Measurements from ENCODE around the gene LBH. TPM values are rescaled to one million over a fixed set of nuclear protein-coding genes. Genes with fewer than 3 reads are reported as not detected.

Gene LBH
- total RNA-seq, 1 experiment from 2014 or later, result 5.8 TPM

DNA sequence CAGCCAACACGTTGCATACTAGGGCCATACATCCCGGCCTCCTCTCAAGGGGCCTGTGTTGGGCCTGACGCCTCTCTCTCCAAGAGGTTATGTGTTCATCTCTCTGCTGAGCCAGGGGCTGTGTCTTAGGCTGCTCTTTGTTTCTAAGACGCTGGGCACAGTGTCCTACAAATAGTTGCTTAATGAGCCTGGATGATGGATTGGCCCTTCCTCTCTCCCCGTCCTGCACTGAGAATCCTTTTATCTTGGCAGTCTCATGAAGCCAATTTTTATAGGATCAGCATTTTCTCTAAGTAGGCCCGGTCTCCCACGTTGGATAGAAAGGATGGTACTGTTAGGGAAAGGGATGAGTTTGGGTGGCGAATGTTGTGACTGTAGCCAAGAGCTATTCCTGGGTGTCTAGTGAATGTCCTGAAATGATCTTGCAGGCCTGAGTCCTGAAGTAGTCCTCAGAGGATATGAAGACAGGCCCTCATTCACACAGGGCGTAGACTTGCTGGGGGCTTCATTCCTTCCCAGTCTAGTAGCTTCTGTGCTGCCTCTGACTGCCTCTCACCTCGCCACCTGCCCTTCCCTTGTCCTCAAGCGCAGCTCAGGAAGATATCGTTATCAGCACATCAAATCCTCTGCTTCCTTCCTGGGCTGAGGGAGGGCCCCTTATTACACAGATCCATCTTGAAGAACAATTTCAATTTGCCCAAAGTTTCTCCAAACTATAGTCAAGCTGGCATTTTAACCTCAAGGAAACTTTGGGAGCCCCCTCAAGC lies 8.8 kb downstream of the LBH start:
- H3K4me3 ChIP-seq (ENCODE audit: low read length), result no peak overlapping the region
- H3K4me2 ChIP-seq (ENCODE audit: low read length), result no peak overlapping the region
- ChIA-PET POLR2A (ENCODE audit: unreplicated experiment) (no interaction called here), CTCF (no interaction called here)
- H3K79me2 ChIP-seq (ENCODE audit: low read length), result no peaks in the 10 kb centered on the region
- TF ChIP-seq EZH2phosphoT487 (IDR thresholded peaks at IDR 0.05; ENCODE audit: borderline replicate concordance, low read length) (no peak), EZH2 (IDR thresholded peaks at IDR 0.05; ENCODE audit: low read length, unreplicated experiment) (no peak)
- TF ChIP-seq, protein P1, sequence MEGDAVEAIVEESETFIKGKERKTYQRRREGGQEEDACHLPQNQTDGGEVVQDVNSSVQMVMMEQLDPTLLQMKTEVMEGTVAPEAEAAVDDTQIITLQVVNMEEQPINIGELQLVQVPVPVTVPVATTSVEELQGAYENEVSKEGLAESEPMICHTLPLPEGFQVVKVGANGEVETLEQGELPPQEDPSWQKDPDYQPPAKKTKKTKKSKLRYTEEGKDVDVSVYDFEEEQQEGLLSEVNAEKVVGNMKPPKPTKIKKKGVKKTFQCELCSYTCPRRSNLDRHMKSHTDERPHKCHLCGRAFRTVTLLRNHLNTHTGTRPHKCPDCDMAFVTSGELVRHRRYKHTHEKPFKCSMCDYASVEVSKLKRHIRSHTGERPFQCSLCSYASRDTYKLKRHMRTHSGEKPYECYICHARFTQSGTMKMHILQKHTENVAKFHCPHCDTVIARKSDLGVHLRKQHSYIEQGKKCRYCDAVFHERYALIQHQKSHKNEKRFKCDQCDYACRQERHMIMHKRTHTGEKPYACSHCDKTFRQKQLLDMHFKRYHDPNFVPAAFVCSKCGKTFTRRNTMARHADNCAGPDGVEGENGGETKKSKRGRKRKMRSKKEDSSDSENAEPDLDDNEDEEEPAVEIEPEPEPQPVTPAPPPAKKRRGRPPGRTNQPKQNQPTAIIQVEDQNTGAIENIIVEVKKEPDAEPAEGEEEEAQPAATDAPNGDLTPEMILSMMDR (conservative IDR thresholded peaks at IDR 0.05; ENCODE audit: low read depth, low read length), result no peak
- H3F3A ChIP-seq (ENCODE audit: low read length, unreplicated experiment), result no peaks in the 10 kb centered on the region
- H3K27me3 ChIP-seq (ENCODE audit: low read length), result peaks cover 8% of the 10 kb centered on the region; the same call in 1 of the 2 replicates
- no peak overlapping the region for H3K9ac ChIP-seq (ENCODE audit: low read length)
- DNase-seq, result no peak
- no peaks in the 10 kb centered on the region for H3K9me3 ChIP-seq (ENCODE audit: low read length)
- intact Hi-C loops (cut with micrococcal nuclease), result no loop called here
- H3K9me2 ChIP-seq (replicated peaks; ENCODE audit: low read length), result no peaks in the 10 kb centered on the region
- H2AFZ ChIP-seq (ENCODE audit: low read length), result no peak overlapping the region
- no peak overlapping the region for H3K27ac ChIP-seq (ENCODE audit: low read length)
- BruUV-seq (replicated peaks), result no TSS peak
- no peak for ATAC-seq
- H4K20me1 ChIP-seq (ENCODE audit: low read length), result no peaks in the 10 kb centered on the region
- H3K36me3 ChIP-seq (ENCODE audit: low read depth, low read length), result no peaks in the 10 kb centered on the region
- peaks cover 3% of the 10 kb centered on the region; the same call in 1 of the 2 replicates for H3K4me1 ChIP-seq (ENCODE audit: insufficient read depth, low read length)

DNA sequence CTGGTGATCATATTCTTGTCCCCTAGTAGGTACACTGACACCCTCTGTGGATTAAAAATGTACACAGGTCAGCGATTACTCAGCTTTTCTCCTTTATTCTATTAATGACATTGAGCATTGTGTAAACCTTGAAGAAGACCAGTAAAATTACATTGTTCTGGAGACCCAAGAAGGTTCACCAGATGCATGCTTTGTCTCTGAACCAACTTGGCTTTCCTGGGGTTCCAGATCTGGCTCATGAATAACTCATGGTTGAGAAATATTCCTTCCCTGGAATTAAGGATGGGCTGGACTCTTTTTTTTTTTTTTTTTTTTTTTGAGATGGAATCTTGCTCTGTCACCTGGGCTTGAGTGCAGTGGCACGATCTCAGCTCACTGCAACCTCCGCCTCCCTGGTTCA lies 11.9 kb downstream of the LBH start:
- no peak overlapping the region for H3K4me2 ChIP-seq (ENCODE audit: low read length)
- no peak overlapping the region for H3K27ac ChIP-seq (ENCODE audit: low read length)
- H3K9me3 ChIP-seq (ENCODE audit: low read length), result no peaks in the 10 kb centered on the region
- ChIA-PET POLR2A (ENCODE audit: unreplicated experiment) (no interaction called here), CTCF (no interaction called here)
- no peak for ATAC-seq
- no peak for DNase-seq
- intact Hi-C loops (cut with micrococcal nuclease), result no loop called here
- no peak for TF ChIP-seq EZH2 (IDR thresholded peaks at IDR 0.05; ENCODE audit: low read length, unreplicated experiment)
- TF ChIP-seq, protein P1 (conservative IDR thresholded peaks at IDR 0.05; ENCODE audit: low read depth, low read length), result no peak
- TF ChIP-seq EZH2phosphoT487 (IDR thresholded peaks at IDR 0.05; ENCODE audit: borderline replicate concordance, low read length), result no peak
- peaks cover 15% of the 10 kb centered on the region for H3K27me3 ChIP-seq (ENCODE audit: low read length)
- H3K36me3 ChIP-seq (ENCODE audit: low read depth, low read length), result no peaks in the 10 kb centered on the region
- H3K4me3 ChIP-seq (ENCODE audit: low read length), result no peak overlapping the region
- no peaks in the 10 kb centered on the region for H3K9me2 ChIP-seq (replicated peaks; ENCODE audit: low read length)
- H4K20me1 ChIP-seq (ENCODE audit: low read length), result no peaks in the 10 kb centered on the region
- no peaks in the 10 kb centered on the region for H3K79me2 ChIP-seq (ENCODE audit: low read length)
- BruUV-seq (replicated peaks), result no TSS peak
- H3K9ac ChIP-seq (ENCODE audit: low read length), result no peak overlapping the region
- no peaks in the 10 kb centered on the region for H3K4me1 ChIP-seq (ENCODE audit: insufficient read depth, low read length)
- no peaks in the 10 kb centered on the region for H3F3A ChIP-seq (ENCODE audit: low read length, unreplicated experiment)
- no peak overlapping the region for H2AFZ ChIP-seq (ENCODE audit: low read length)

GRCh38 chr2:30245364-30245763 lies 14.0 kb downstream of the LBH start:
- intact Hi-C loops (cut with micrococcal nuclease), result no loop called here
- Histone ChIP-seq H3K27ac (ENCODE audit: low read length) (no peak overlapping the region), H4K20me1 (ENCODE audit: low read length) (no peaks in the 10 kb centered on the region), H3K9me3 (ENCODE audit: low read length) (no peaks in the 10 kb centered on the region), H3F3A (ENCODE audit: low read length, unreplicated experiment) (no peaks in the 10 kb centered on the region), H3K4me3 (ENCODE audit: low read length) (no peak overlapping the region), H3K79me2 (ENCODE audit: low read length) (no peaks in the 10 kb centered on the region), H2AFZ (ENCODE audit: low read length) (no peak overlapping the region), H3K4me1 (ENCODE audit: insufficient read depth, low read length) (no peaks in the 10 kb centered on the region), H3K36me3 (ENCODE audit: low read depth, low read length) (no peaks in the 10 kb centered on the region), H3K27me3 (ENCODE audit: low read length) (peaks cover 19% of the 10 kb centered on the region), H3K4me2 (ENCODE audit: low read length) (no peak overlapping the region), H3K9ac (ENCODE audit: low read length) (no peak overlapping the region), H3K9me2 (replicated peaks; ENCODE audit: low read length) (no peaks in the 10 kb centered on the region)
- BruUV-seq (replicated peaks), result no TSS peak
- no peak for ATAC-seq
- TF ChIP-seq EZH2phosphoT487 (IDR thresholded peaks at IDR 0.05; ENCODE audit: borderline replicate concordance, low read length) (no peak), EZH2 (IDR thresholded peaks at IDR 0.05; ENCODE audit: low read length, unreplicated experiment) (no peak)
- TF ChIP-seq, protein P1 (conservative IDR thresholded peaks at IDR 0.05; ENCODE audit: low read depth, low read length), result no peak
- ChIA-PET POLR2A (ENCODE audit: unreplicated experiment) (no interaction called here), CTCF (no interaction called here)
- no peak for DNase-seq
